Lung (tissue), 12 donors: ENCODE results near the gene ACAN. TPM values are rescaled to one million over a fixed set of nuclear protein-coding genes. Genes with fewer than 3 reads are reported as not detected.

ENCODE experiments used
- ATAC-seq: fragments of 200-7000 bp; cut with Tn5 transposase; one replicate; pipeline ENCODE4 v1.9.1; 2020; ENCODE audit warnings: moderate number of reproducible peaks; ENCODE audit not compliant: insufficient read depth, low FRiP score
- DNase-seq, 3 donors: peaks; one replicate each; pipeline ENCODE4 v3.0.0-alpha.2; 2013 to 2017
- H3K27ac ChIP-seq, 2 donors: one replicate each; pipeline ENCODE4 v1.5.1; 2013; ENCODE audit warnings: mild to moderate bottlenecking in 2 of 2, moderate library complexity in 2 of 2, control low read depth in 1 of 2, inconsistent platforms in 1 of 2, low read depth in 1 of 2, low read length in 1 of 2
- H3K27me3 ChIP-seq, 3 donors: one replicate each; pipeline ENCODE4 v1.5.1; 2013; ENCODE audit warnings: low read length in 2 of 3; ENCODE audit not compliant: control insufficient read depth in 3 of 3, insufficient read depth in 3 of 3
- H3K36me3 ChIP-seq, 4 donors: one replicate each; pipeline ENCODE4 v1.5.1; 2013; ENCODE audit warnings: low read length in 4 of 4, mild to moderate bottlenecking in 1 of 4, moderate library complexity in 1 of 4; ENCODE audit not compliant: control insufficient read depth in 4 of 4, insufficient read depth in 4 of 4
- H3K4me1 ChIP-seq, 5 donors: one replicate each; pipeline ENCODE4 v1.5.1; 2013; ENCODE audit warnings: low read length in 5 of 5, mild to moderate bottlenecking in 2 of 5, moderate library complexity in 1 of 5; ENCODE audit not compliant: control insufficient read depth in 5 of 5, insufficient read depth in 5 of 5
- H3K4me3 ChIP-seq: one replicate; pipeline ENCODE4 v1.5.1; 2013; ENCODE audit warnings: mild to moderate bottlenecking, control low read depth, moderate library complexity
- H3K9ac ChIP-seq, 2 donors: one replicate each; pipeline ENCODE4 v1.5.1; 2013; ENCODE audit warnings: low read length in 2 of 2, control low read depth in 1 of 2; ENCODE audit not compliant: insufficient read depth in 1 of 2
- H3K9me3 ChIP-seq, 4 donors: one replicate each; pipeline ENCODE4 v1.5.1; 2013; ENCODE audit warnings: low read length in 3 of 4, mild to moderate bottlenecking in 1 of 4, moderate library complexity in 1 of 4; ENCODE audit not compliant: control insufficient read depth in 4 of 4, insufficient read depth in 3 of 4
- WGBS, 2 donors: extraction: QIAGEN DNeasy Blood & Tissue Kit; methylation state at CpG; one replicate each; pipeline ENCODE4 v1.1.7; 2013; 5-methylcytosine and 5-hydroxymethylcytosine counted together
- polyA plus RNA-seq, 2 donors: library from polyadenylated mRNA; stranded (reverse); fragments of 200-250 nt; gene quantifications; one replicate each; pipeline ENCODE4 v1.2.1, GENCODE V29; 2013
- total RNA-seq, 2 donors: library from RNA; depleted of rRNA in 1 of 2; stranded (reverse); fragments of >200 nt in 1 of 2; gene quantifications; one replicate each; pipeline ENCODE4 v1.2.1, GENCODE V29; 2014 to 2021
- TF ChIP-seq, protein P1 (sequence below): IDR thresholded peaks from 2 replicates; pipeline ENCODE4 v1.5.1; 2012; ENCODE audit warnings: mild to moderate bottlenecking; ENCODE audit errors: control extremely low read depth, extremely low read depth
- donor health status: control.
- donor health status: control.
- donor health status: Bipolar disorder and iron deficiency.
- donor health status: healthy.
- donor health status: DM: yes; HTN: yes; CAD: no.

ACAN gene
- total and polyA plus RNA-seq, 4 donors: 0.50 to 5.2 (median 0.85) TPM

DNA sequence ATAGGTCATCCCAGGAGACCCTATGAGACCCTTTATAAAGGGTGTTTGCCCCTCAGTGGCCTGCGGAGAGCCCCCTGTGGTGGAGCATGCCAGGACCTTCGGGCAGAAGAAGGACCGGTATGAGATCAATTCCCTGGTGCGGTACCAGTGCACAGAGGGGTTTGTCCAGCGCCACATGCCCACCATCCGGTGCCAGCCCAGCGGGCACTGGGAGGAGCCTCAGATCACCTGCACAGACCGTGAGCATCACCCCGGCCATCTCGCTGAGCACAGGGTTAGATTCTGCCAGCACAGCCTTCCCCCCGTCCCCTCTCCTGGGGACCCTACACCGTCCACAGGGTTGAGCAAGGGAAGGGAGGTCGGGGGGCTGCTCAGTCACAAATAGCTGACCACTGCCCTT is 70.5 kb downstream of the ACAN start:
- WGBS, 2 donors: 90 to 92% methylated on average over 13 of the region's 13 CpGs
- peaks cover 0 to 4% (median 3%) of the 10 kb centered on the region in 3 donors for H3K27me3 ChIP-seq
- H3K4me1 ChIP-seq: no peaks in the 10 kb centered on the region
- TF ChIP-seq, protein P1, sequence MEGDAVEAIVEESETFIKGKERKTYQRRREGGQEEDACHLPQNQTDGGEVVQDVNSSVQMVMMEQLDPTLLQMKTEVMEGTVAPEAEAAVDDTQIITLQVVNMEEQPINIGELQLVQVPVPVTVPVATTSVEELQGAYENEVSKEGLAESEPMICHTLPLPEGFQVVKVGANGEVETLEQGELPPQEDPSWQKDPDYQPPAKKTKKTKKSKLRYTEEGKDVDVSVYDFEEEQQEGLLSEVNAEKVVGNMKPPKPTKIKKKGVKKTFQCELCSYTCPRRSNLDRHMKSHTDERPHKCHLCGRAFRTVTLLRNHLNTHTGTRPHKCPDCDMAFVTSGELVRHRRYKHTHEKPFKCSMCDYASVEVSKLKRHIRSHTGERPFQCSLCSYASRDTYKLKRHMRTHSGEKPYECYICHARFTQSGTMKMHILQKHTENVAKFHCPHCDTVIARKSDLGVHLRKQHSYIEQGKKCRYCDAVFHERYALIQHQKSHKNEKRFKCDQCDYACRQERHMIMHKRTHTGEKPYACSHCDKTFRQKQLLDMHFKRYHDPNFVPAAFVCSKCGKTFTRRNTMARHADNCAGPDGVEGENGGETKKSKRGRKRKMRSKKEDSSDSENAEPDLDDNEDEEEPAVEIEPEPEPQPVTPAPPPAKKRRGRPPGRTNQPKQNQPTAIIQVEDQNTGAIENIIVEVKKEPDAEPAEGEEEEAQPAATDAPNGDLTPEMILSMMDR: no peak
- peaks cover 0 to 6% (median 0%) of the 10 kb centered on the region in 4 donors for H3K9me3 ChIP-seq
- DNase-seq (no peak), ATAC-seq (no peak)
- H3K4me3 ChIP-seq: no peak overlapping the region
- no peaks in the 10 kb centered on the region for H3K36me3 ChIP-seq
- no peak overlapping the region for H3K9ac ChIP-seq
- no peak overlapping the region for H3K27ac ChIP-seq

DNA sequence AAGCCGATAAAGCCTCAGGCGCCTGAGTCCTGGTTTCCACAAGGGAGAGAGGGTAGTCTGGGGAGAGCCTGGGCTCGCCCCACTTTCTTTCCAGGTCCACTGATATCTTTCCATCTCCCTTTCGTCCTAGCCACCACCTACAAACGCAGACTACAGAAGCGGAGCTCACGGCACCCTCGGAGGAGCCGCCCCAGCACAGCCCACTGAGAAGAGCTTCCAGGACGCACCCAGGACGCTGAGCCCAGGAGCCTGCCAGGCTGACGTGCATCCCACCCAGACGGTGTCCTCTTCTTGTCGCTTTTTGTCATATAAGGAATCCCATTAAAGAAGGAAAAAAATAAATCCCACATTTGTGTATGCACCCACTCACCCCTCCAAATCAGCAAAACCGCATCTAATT is 71.0 kb downstream of the ACAN start:
- TF ChIP-seq, protein P1: no peak
- 82 to 93% methylated on average over 15 of the region's 15 CpGs for WGBS, 2 donors
- no peak for ATAC-seq
- Histone ChIP-seq H3K4me1 (no peaks in the 10 kb centered on the region), H3K36me3 (no peaks in the 10 kb centered on the region), H3K9ac (no peak overlapping the region), H3K27ac (no peak overlapping the region), H3K27me3 (peaks cover 0 to 4% (median 3%) of the 10 kb centered on the region in 3 donors), H3K9me3 (peaks cover 0 to 6% (median 0%) of the 10 kb centered on the region in 4 donors), H3K4me3 (no peak overlapping the region)
- DNase-seq: no peak

DNA sequence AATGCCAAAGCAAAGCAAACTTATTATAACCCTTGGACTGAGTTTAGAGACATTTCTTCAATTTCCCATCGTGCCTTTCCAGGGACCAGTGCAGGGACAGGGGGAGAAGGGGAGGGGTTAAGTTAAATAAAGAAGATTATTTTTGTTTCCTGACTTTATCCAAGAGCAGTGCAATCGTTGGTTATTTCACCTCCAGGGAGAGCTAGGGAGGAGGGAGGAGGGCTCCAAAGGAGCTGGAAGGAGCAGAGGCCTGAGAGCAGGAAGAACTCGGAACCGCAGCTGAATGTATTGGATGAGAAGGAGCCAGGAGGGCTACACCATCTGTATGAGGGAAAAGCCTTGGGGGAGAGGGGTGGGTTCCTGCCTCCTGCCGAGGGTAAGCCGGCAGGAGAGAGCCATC is 71.4 kb downstream of the ACAN start:
- Histone ChIP-seq H3K4me1 (no peaks in the 10 kb centered on the region), H3K27me3 (peaks cover 0 to 4% (median 3%) of the 10 kb centered on the region in 3 donors), H3K36me3 (no peaks in the 10 kb centered on the region), H3K4me3 (no peak overlapping the region), H3K9ac (no peak overlapping the region), H3K9me3 (peaks cover 0 to 6% (median 0%) of the 10 kb centered on the region in 4 donors), H3K27ac (no peak overlapping the region)
- ATAC-seq: no peak
- DNase-seq: no peak
- 46 to 68% methylated on average over 6 of the region's 6 CpGs for WGBS, 2 donors
- TF ChIP-seq, protein P1: no peak

DNA sequence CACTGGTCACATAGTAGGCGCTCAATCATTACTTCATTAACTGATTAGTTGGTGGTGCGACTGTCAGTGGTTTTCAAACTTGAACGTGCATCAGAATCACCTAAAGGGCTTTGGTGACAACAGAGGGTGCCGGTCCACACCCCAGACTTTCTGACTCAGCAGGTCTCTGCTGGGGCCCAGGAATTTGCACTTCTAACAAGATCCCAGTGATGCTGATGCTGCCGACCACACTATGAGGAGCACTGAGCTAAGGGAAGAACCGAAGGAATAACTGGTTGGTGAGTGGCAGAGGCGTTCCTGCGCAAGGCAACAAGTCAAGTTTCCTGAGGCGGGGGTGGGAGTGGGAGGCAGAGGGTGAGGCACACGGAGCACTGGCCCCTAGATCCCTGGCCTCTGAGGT is 73.3 kb downstream of the ACAN start:
- Histone ChIP-seq H3K4me3 (no peak overlapping the region), H3K27me3 (no peaks in the 10 kb centered on the region), H3K9me3 (no peaks in the 10 kb centered on the region), H3K9ac (no peak overlapping the region), H3K27ac (no peak overlapping the region), H3K4me1 (no peaks in the 10 kb centered on the region), H3K36me3 (no peaks in the 10 kb centered on the region)
- 88 to 92% methylated on average over 10 of the region's 10 CpGs for WGBS, 2 donors
- TF ChIP-seq, protein P1: no peak
- DNase-seq (no peak), ATAC-seq (no peak)
